HG03039 (cell line): ENCODE results near the gene LRRC49.
"Not testable (repeated sequence)": the region's sequence is repeated elsewhere in the genome, so short reads cannot be mapped to it uniquely, and the experiment has no call there.

Source experiments
- ATAC-seq: cut with Tn5 transposase; IDR thresholded peaks from one replicate; pipeline ENCODE4 v1.9.1; 2021; ENCODE audit warnings: mild to moderate bottlenecking, moderate library complexity; ENCODE audit not compliant: unreplicated experiment

Gene LRRC49

GRCh38 chr15:70920981-70921696 lies 28.5 kb downstream of the LRRC49 start:
- ATAC-seq: no peak

GRCh38 chr15:70922119-70922518 lies 29.5 kb downstream of the LRRC49 start:
- no peak for ATAC-seq

GRCh38 chr15:70923311-70924080 lies 30.9 kb downstream of the LRRC49 start:
- no peak for ATAC-seq

- not testable (repeated sequence) for ATAC-seq
Measured at GRCh38 chr15:70926914-70927313, 34.3 kb downstream of the LRRC49 start.

GRCh38 chr15:70931821-70932220 lies 39.2 kb downstream of the LRRC49 start:
- no peak for ATAC-seq

- no peak for ATAC-seq
Measured at GRCh38 chr15:70932397-70932796, 39.8 kb downstream of the LRRC49 start.

- ATAC-seq: no peak
Measured at GRCh38 chr15:70933411-70933810, 40.8 kb downstream of the LRRC49 start.

GRCh38 chr15:70935631-70936030 lies 43.0 kb downstream of the LRRC49 start:
- no peak for ATAC-seq

GRCh38 chr15:70936326-70936725 lies 43.7 kb downstream of the LRRC49 start:
- ATAC-seq: no peak

- ATAC-seq: not testable (repeated sequence)
Measured at GRCh38 chr15:70943285-70943684, 50.7 kb downstream of the LRRC49 start.

- no peak for ATAC-seq
Measured at GRCh38 chr15:70947351-70948335, 55.0 kb downstream of the LRRC49 start.

GRCh38 chr15:70950953-70951352 lies 58.3 kb downstream of the LRRC49 start:
- no peak for ATAC-seq

GRCh38 chr15:70954171-70954570 lies 61.5 kb downstream of the LRRC49 start:
- no peak for ATAC-seq

- no peak for ATAC-seq
Measured at GRCh38 chr15:70954733-70955132, 62.1 kb downstream of the LRRC49 start.

GRCh38 chr15:70955151-70955550 lies 62.5 kb downstream of the LRRC49 start:
- ATAC-seq: no peak

- ATAC-seq: no peak
Measured at GRCh38 chr15:70956201-70956995, 63.8 kb downstream of the LRRC49 start.

- no peak for ATAC-seq
Measured at GRCh38 chr15:70962084-70962483, 69.5 kb downstream of the LRRC49 start.

- no peak for ATAC-seq
Measured at GRCh38 chr15:70963199-70963598, 70.6 kb downstream of the LRRC49 start.

- ATAC-seq: no peak
Measured at GRCh38 chr15:70964058-70964457, 71.4 kb downstream of the LRRC49 start.

GRCh38 chr15:70964686-70965085 lies 72.1 kb downstream of the LRRC49 start:
- no peak for ATAC-seq
